Activated T-cell treated with anti-CD3 and anti-CD28 coated beads, Interleukin-2, amount 50 U/mL, for 24 hours (primary cell): ENCODE results near the gene NBAS.

ENCODE experiments used
- DNase-seq: peaks from one replicate; pipeline ENCODE4 v3.0.0-alpha.2; 2020
- H3K27ac Mint-ChIP-seq: 2 replicates; pipeline ENCODE4 v1.8.0; 2020; ENCODE audit warnings: mild to moderate bottlenecking, mixed read lengths
- H3K27me3 Mint-ChIP-seq: 2 replicates; pipeline ENCODE4 v1.8.0; 2020; ENCODE audit warnings: mixed read lengths
- H3K36me3 Mint-ChIP-seq: 2 replicates; pipeline ENCODE4 v1.8.0; 2020; ENCODE audit warnings: low read depth, mixed read lengths
- H3K4me1 Mint-ChIP-seq: 2 replicates; pipeline ENCODE4 v1.8.0; 2020; ENCODE audit warnings: low read depth, mixed read lengths
- H3K4me3 Mint-ChIP-seq: 2 replicates; pipeline ENCODE4 v1.8.0; 2020; ENCODE audit warnings: mild to moderate bottlenecking, moderate library complexity, mixed read lengths
- H3K9me3 Mint-ChIP-seq: 2 replicates; pipeline ENCODE4 v1.8.0; 2020; ENCODE audit warnings: mixed read lengths

NBAS gene

DNA sequence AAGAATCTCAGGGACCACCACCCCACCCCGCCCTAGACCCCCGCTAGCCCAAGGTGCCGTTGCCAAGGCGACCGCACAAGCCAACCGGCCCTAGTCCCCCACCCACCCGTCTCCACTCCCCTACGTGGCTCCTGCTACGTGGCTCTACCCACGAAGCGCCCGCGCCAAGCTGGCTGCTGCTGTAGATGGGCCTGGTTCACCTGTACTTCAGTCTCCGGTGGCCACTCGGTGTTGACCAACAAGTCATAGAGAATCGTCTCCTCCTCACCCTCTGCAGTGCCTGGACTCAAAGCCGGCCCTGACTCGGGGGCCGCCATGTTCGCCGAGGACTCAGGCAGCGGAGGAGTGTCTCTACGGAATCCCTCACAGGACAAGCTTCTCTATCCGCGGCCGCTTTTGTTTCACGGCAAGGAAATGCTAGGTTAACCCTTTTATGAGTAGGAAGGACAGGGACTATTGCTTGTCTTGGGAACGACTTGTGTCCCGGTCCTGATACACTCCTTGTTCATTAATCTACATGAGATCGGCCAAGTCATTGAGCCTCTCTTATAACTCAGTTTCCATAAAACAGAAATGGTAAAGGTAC lies at the start of gene NBAS:
Gene NBAS (minus strand): TSS at position 347 of the 586 bp plus-strand sequence. CDS start 30 bp downstream, at position 317.
- peaks cover 4% of the 10 kb centered on the region for H3K27me3 Mint-ChIP-seq
- peaks cover 35% of the 10 kb centered on the region for H3K4me1 Mint-ChIP-seq
- peak within 1 kb of the TSS; percentile 99 for H3K27ac Mint-ChIP-seq
- peak; percentile 83 for DNase-seq
- H3K4me3 Mint-ChIP-seq: peak within 1 kb of the TSS; percentile 100
- H3K36me3 Mint-ChIP-seq: peaks cover 22% of the 10 kb centered on the region
- no peaks in the 10 kb centered on the region for H3K9me3 Mint-ChIP-seq

DNA sequence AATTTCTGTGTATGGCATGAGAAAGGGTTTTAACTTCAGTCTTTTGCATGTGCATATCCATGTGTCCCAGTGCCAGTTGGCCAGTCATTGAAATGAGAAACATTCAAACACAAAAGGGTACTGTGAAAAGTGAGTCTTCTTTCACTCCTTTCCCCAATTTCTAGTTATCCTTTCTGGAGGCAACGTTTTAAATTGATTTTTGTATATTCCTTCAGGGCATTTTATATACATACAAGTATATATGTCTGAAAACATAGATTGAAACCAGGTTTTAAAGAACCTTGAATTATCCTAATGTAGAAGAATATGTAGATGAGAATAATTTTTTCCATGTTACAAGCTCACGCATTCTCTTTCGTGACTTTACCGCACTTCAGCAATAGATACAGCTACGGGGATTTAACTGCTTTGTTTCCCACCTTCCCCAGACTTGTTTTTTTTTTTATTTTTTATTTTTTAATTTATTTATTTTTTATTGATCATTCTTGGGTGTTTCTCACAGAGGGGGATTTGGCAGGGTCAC lies 49.4 kb upstream of the NBAS start:
- H3K9me3 Mint-ChIP-seq: no peaks in the 10 kb centered on the region
- H3K27me3 Mint-ChIP-seq: no peaks in the 10 kb centered on the region
- peaks cover 77% of the 10 kb centered on the region for H3K36me3 Mint-ChIP-seq
- H3K4me3 Mint-ChIP-seq: no peak overlapping the region
- no peak overlapping the region for H3K27ac Mint-ChIP-seq
- no peak for DNase-seq
- peaks cover 3% of the 10 kb centered on the region for H3K4me1 Mint-ChIP-seq

DNA sequence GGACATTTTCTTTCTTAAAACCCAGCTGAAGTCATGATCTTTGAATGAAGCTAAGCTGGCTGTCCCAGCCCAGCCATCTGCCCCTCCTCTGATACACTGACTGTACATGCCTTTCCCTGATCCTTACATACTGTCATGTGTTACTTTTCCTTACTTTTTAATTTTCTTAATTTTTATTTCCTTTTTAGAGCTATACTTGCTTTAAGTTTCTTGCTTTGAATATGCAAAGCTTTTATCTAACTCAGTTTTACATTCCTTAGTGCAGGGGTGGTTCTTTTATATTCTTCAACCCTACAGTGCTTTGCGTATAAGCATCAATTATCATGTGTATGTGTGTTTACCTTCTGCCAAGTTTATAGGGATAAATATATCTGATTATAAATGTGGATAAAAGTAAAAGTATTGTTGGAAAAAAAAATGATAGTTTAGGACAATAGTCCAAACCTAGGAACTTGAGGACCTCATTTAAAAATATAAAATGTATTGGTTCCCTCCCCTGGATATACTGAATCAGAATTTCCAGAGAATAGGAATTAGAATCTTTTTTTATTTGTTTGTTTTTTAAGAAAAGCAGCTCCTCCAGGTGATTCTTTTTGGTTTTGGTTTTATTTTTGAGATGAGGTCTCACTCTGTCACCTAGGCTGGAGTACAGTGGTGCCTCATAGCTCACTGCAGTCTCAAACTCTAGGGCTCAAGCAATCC lies 48.4 kb upstream of the NBAS start:
- Mint-ChIP-seq H3K4me3 (no peak overlapping the region), H3K27me3 (no peaks in the 10 kb centered on the region), H3K9me3 (no peaks in the 10 kb centered on the region), H3K4me1 (peaks cover 3% of the 10 kb centered on the region), H3K36me3 (peaks cover 77% of the 10 kb centered on the region), H3K27ac (peak overlapping the region; percentile 60)
- DNase-seq: no peak

DNA sequence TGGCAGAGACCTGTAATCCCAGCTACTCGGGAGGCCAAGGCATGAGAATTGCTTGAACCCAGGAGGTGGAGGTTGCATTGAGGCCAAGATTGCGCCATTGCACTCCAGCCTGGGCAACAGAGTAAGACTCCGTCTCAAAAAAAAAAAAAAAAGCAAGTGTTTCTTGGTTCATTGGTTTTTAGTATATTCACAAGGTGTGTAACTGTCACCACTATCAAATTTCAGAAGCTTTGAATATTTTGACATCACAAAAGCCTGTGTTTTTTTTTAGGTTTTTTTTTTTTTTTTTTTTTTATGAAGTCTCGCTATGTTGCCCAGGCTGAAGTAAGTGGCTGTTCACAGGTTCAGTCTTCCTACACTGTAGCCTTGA lies 47.2 kb upstream of the NBAS start:
- Mint-ChIP-seq H3K4me3 (no peak overlapping the region), H3K4me1 (peaks cover under 1% of the 10 kb centered on the region), H3K36me3 (peaks cover 77% of the 10 kb centered on the region), H3K27me3 (no peaks in the 10 kb centered on the region), H3K27ac (no peak overlapping the region), H3K9me3 (no peaks in the 10 kb centered on the region)
- DNase-seq: no peak

DNA sequence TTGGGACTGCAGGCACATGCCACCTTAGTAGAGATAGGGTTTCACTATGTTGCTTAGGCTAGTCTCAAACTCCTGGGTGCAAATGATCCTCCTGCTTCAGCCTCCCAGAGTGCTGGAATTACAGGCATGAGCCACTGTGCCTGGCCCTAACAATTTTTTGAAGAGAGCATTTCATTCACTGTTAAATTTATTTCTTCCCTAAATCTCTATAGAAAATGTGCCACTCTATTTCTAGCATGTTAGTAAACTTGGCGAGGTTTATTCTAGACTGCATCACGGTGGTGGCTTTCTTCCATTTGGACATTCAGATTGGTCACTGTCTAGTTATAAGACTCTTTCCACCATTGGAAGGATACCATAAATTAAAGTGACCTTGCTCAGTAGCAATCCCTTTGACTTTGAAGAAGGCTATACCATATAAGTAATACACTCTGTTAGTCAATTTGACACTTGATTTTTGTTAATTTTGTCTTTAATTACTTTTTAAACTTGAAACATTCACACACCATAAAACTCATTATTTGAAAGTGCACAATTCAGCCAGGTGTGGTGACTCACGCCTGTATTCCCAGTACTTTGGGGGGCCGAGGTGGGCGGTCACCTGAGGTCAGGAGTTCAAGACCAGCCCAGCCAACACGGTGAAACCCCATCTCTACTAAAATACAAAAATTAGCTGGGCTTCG lies 46.7 kb upstream of the NBAS start:
- Mint-ChIP-seq H3K36me3 (peaks cover 79% of the 10 kb centered on the region), H3K27ac (no peak overlapping the region), H3K4me3 (no peak overlapping the region), H3K27me3 (no peaks in the 10 kb centered on the region), H3K9me3 (no peaks in the 10 kb centered on the region), H3K4me1 (no peaks in the 10 kb centered on the region)
- no peak for DNase-seq

DNA sequence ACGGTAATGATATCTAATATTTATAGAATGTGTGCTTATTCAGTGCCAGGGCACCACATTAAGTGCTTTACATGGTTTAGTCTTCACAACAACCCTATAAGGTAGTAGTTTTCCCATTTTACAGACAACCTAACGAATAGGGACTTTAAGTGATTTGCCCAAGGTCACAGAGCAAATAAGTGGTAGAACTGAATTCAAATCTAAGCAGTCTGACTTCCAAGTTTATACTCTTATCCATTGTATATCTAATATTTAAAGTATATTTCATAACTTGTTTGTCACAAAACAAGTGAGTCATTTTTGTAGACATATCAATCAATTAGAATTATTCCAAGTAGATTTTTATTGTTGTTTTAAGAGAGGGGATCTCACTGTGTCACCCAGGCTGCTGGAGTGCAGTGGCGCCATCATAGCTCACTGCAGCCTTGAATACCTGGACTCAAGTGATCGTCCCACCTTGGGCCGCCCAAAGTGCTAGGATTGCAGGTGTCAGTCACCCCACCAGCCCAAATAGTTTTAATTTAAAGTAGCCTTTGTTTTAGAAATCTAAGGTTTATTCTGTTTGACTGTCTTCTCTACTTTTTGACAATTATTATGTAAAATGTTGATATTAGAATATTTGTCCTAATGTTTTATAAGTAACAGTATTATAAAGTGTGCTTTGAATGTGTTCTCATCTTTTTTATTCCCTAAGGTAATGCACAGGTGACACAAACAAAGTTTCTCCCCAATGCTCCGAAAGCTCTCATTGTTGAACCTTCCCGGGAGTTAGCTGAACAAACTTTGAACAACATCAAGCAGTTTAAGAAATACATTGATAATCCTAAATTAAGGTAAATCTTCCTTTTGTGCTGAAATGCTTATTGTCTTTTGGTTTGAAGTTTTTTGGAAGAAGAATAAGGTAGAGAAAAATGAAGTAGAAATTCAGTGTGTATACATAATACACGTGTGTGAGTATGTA lies 45.6 kb upstream of the NBAS start:
- no peaks in the 10 kb centered on the region for H3K9me3 Mint-ChIP-seq
- no peak overlapping the region for H3K4me3 Mint-ChIP-seq
- H3K27me3 Mint-ChIP-seq: no peaks in the 10 kb centered on the region
- H3K36me3 Mint-ChIP-seq: peaks cover 88% of the 10 kb centered on the region
- no peak for DNase-seq
- no peaks in the 10 kb centered on the region for H3K4me1 Mint-ChIP-seq
- H3K27ac Mint-ChIP-seq: no peak overlapping the region

DNA sequence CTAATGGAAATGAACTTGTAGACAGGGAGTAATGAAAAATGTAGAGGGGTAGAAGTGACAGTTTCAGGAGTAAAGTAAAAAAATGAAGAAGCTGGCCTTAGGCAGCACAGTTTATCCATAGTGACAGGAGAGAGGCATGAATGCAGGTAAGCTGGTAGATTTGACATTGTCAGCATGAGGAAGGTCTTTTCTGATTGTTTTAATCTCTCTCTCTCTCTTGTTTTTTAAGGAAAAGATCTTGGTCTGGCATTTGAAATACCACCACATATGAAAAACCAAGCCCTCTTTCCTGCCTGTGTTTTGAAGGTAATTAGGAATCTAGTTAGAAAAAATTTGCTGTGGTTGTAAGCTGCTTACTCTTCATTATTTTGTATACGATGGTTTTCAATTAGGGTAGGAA lies 44.6 kb upstream of the NBAS start:
- peak overlapping the region; percentile 61 for H3K27ac Mint-ChIP-seq
- no peaks in the 10 kb centered on the region for H3K4me1 Mint-ChIP-seq
- no peak for DNase-seq
- H3K9me3 Mint-ChIP-seq: no peaks in the 10 kb centered on the region
- H3K36me3 Mint-ChIP-seq: peaks cover 98% of the 10 kb centered on the region
- H3K4me3 Mint-ChIP-seq: no peak overlapping the region
- no peaks in the 10 kb centered on the region for H3K27me3 Mint-ChIP-seq

DNA sequence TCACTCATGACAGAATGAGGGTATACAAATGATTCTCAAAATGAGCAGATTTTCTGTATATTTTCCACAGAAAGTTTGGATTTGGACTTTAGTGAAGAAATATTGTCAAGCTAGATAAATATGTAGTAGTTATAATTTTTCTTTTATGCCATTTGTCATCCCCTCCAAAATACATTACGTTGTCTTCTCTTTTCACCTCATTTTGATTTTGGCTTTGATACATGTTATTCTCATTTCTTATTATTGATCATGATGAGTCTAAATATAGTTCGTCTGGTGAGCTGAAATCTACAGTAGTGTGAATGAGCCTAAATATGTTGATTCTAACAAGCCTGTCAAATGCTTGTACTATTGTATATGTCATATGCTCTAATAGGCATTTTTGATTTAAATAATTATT lies 42.8 kb upstream of the NBAS start:
- H3K36me3 Mint-ChIP-seq: peaks cover 95% of the 10 kb centered on the region
- no peaks in the 10 kb centered on the region for H3K9me3 Mint-ChIP-seq
- no peak overlapping the region for H3K4me3 Mint-ChIP-seq
- no peak overlapping the region for H3K27ac Mint-ChIP-seq
- DNase-seq: no peak
- H3K4me1 Mint-ChIP-seq: peaks cover 2% of the 10 kb centered on the region
- H3K27me3 Mint-ChIP-seq: no peaks in the 10 kb centered on the region

DNA sequence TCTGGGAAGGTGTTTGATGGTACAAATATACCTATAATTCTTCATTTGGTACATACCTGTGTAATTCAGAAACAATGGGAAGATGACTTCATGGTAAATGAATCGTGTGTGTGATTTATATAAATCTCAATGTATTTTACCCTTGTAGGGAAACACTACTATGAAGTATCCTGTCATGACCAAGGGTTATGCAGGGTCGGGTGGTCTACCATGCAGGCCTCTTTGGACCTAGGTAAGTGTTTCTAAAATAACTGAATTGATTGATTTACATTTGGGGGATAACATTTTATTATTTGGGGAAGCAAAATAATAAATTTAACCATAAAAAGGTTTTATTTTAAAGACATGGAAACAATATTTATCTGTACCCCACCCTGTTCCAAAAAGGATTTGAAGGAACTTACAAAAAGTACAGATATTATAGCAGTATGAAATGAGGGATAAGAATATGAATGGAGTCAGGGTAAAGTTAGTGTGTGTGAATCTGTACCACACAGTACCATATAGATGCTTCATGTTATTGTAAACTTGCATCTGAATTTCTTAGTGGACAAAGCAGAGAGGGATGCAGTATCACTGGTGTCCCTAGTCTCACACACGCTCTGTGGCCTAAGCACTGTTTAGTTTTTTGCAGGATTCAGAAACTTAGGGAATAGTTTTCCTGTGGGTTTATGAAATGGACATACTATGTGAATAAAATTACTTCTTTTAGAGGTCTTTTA lies 42.1 kb upstream of the NBAS start:
- no peak for DNase-seq
- peaks cover 2% of the 10 kb centered on the region for H3K4me1 Mint-ChIP-seq
- H3K27ac Mint-ChIP-seq: no peak overlapping the region
- H3K36me3 Mint-ChIP-seq: peaks cover 96% of the 10 kb centered on the region
- H3K27me3 Mint-ChIP-seq: no peaks in the 10 kb centered on the region
- H3K4me3 Mint-ChIP-seq: no peak overlapping the region
- H3K9me3 Mint-ChIP-seq: no peaks in the 10 kb centered on the region

DNA sequence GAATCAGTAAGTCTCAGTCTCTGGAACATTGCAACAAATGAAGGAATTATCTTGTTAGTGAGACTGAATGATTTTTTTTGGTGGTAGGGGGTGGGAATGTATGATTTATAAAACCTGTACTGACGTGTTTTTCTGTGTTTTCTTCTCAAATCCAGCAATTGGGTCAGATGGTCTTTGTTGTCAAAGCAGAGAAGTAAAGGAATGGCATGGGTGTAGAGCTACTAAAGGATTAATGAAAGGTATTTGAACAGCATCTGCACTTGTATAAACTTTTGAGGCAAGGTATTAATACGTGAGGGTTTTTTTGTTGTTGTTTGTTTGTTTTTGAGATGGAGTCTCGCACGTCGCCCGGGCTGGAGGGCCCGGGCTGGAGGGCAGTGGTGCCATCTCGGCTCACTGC lies 41.3 kb upstream of the NBAS start:
- H3K36me3 Mint-ChIP-seq: peaks cover 95% of the 10 kb centered on the region

DNA sequence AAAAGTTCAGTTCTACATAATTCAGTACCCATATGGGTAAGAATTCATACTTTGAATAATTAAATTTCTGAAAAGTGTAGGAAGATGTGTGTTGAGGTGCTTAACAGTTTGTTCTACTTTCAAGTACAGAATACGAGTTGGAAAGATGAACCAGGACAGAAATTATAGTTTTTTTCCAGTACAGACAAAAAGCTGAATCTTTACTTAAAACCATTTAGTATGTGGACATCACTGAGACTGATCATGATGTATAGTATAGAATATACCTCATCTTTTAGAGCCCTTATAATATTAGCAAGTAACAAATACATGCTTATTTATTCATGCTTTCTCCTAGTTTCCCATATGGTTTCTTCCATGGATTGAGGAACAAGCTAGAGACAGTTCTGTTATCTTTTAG lies 40.5 kb upstream of the NBAS start:
- no peaks in the 10 kb centered on the region for H3K27me3 Mint-ChIP-seq
- H3K9me3 Mint-ChIP-seq: no peaks in the 10 kb centered on the region
- no peak overlapping the region for H3K4me3 Mint-ChIP-seq
- DNase-seq: no peak
- H3K36me3 Mint-ChIP-seq: peaks cover 95% of the 10 kb centered on the region
- H3K4me1 Mint-ChIP-seq: peaks cover 2% of the 10 kb centered on the region
- no peak overlapping the region for H3K27ac Mint-ChIP-seq

More for the DNA sequence above, 41.3 kb upstream of the NBAS start:
- no peak for DNase-seq
- no peaks in the 10 kb centered on the region for H3K9me3 Mint-ChIP-seq
- peak overlapping the region; percentile 40 for H3K27ac Mint-ChIP-seq
- H3K4me1 Mint-ChIP-seq: peaks cover 2% of the 10 kb centered on the region
- no peak overlapping the region for H3K4me3 Mint-ChIP-seq
- no peaks in the 10 kb centered on the region for H3K27me3 Mint-ChIP-seq

DNA sequence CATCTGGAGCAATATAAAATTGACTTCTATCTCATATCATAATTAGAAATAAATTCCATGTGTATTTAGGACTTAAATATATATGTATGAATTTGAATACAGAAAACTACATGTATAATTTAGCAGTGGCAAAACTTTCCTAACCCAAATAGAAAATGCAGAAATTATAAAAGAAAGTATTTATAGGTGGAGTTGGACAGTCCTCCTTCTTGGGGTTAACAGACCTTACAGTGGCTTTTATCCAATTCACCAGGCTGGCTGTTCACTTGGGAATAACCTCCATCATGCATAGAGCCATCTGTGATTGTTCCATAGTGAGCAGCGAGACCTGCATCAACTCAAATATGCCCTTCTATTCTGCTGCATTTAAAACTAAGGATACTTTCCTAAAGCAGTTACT lies 38.9 kb upstream of the NBAS start:
- Mint-ChIP-seq H3K9me3 (no peaks in the 10 kb centered on the region), H3K4me3 (no peak overlapping the region), H3K27ac (peak overlapping the region; percentile 61), H3K4me1 (peaks cover 9% of the 10 kb centered on the region), H3K27me3 (no peaks in the 10 kb centered on the region), H3K36me3 (peaks cover 96% of the 10 kb centered on the region)
- no peak for DNase-seq

DNA sequence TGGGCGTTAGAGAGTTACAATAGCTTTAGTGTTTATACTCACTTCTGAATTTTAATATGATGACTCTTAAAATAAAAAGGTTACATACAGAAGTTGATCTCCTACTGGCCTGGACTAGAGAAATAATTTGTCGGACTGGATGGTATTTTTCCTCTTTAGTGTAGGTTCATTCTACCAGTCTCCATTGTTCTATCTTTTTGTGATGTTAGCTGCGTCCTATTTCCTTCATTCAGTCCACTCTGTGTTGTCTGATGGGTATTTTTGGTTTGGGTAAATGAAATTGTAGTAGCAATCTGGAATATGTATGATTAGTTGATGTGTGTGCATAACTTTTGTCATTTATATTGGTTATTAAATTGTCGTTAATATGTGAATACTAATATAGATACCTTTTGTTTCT lies 35.8 kb upstream of the NBAS start:
- Mint-ChIP-seq H3K4me3 (no peak overlapping the region), H3K27me3 (no peaks in the 10 kb centered on the region), H3K9me3 (no peaks in the 10 kb centered on the region), H3K4me1 (peaks cover 28% of the 10 kb centered on the region), H3K27ac (peak overlapping the region; percentile 59), H3K36me3 (peaks cover 91% of the 10 kb centered on the region)
- DNase-seq: no peak

DNA sequence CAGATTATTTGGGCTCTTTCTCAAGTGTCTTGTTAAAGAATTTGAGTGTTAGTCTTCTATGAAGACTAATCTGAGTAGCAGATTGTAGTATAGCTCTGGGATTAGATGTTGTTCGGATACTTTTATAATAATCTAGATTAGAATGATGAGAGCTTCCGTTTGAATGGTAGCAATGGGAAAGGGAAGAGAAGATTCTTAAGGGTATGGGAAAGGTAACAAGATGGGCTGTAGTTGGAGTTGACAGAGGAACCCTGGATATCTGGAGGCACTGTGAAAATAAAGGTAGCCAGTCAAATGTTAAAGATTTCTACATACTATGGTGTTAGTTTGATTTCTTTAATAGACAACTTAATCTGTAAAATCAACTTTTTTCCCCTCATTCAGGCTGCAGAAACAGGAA lies 35.2 kb upstream of the NBAS start:
- Mint-ChIP-seq H3K4me3 (no peak overlapping the region), H3K9me3 (no peaks in the 10 kb centered on the region), H3K27ac (peak overlapping the region; percentile 59), H3K36me3 (peaks cover 91% of the 10 kb centered on the region), H3K27me3 (no peaks in the 10 kb centered on the region), H3K4me1 (peaks cover 31% of the 10 kb centered on the region)
- no peak for DNase-seq
